ENCODE data around the gene RAB7A. TPM values are rescaled to one million over a fixed set of nuclear protein-coding genes. Genes with fewer than 3 reads are reported as not detected.
A peak's percentile ranks its signal among the peaks of the same experiment; 100 is the strongest.
"Not testable (repeated sequence)": the region's sequence is repeated elsewhere in the genome, so short reads cannot be mapped to it uniquely, and the experiment has no call there.

Gene RAB7A
- total and polyA plus RNA-seq, 12 donors: 76.7 to 446 (median 133) TPM

- no peak for DNase-seq
- intact Hi-C loops (cut with DNase I): no loop called here
- Histone ChIP-seq H3K4me3 (peak overlapping the region in 1 of 4 donors; percentile 91), H3K27ac (peak overlapping the region in 4 of 5 donors; percentile 98 to 99 (median 98)), H3K4me1 (replicated peaks in 1 of 2) (peaks cover 18 to 34% of the 10 kb centered on the region in 2 donors), H3K36me3 (replicated peaks in 1 of 2) (no peaks in the 10 kb centered on the region), H3K27me3 (no peaks in the 10 kb centered on the region), H3K9me3 (replicated peaks in 1 of 3) (no peaks in the 10 kb centered on the region)
- 48 to 55% (median 48%) methylated on average over 7 of the region's 7 CpGs for WGBS, 4 donors
- TF ChIP-seq CTCF (IDR thresholded peaks at IDR 0.05) (no peak), POLR2A (IDR thresholded peaks at IDR 0.05) (no peak)
Observed at GRCh38 chr3:128725547-128726022, 398 bp upstream of the RAB7A start.

GRCh38 chr3:128727059-128727458 lies 1.1 kb downstream of the RAB7A start:
- H3K27ac ChIP-seq: peak overlapping the region in 4 of 5 donors; percentile 98 to 99 (median 98)
- peaks cover 18 to 46% of the 10 kb centered on the region in 2 donors for H3K4me1 ChIP-seq (replicated peaks in 1 of 2)
- intact Hi-C loops (cut with DNase I): no loop called here
- H3K36me3 ChIP-seq (replicated peaks in 1 of 2): no peaks in the 10 kb centered on the region
- no peaks in the 10 kb centered on the region for H3K27me3 ChIP-seq
- no peak for DNase-seq
- peak overlapping the region in 3 of 4 donors; percentile 91 to 97 (median 94) for H3K4me3 ChIP-seq
- H3K9me3 ChIP-seq (replicated peaks in 1 of 3): no peaks in the 10 kb centered on the region
- 13 to 18% (median 15%) methylated on average over 4 of the region's 4 CpGs for WGBS, 4 donors
- TF ChIP-seq POLR2A (IDR thresholded peaks at IDR 0.05): no peak
- no peak for TF ChIP-seq CTCF (IDR thresholded peaks at IDR 0.05)

GRCh38 chr3:128727485-128727884 lies 1.5 kb downstream of the RAB7A start:
- Histone ChIP-seq H3K27me3 (no peaks in the 10 kb centered on the region), H3K4me1 (replicated peaks in 1 of 2) (peaks cover 18 to 49% of the 10 kb centered on the region in 2 donors), H3K27ac (peak overlapping the region in 3 of 5 donors; percentile 98 to 99 (median 99)), H3K4me3 (peak overlapping the region in 2 of 4 donors; percentile 91 to 97), H3K9me3 (replicated peaks in 1 of 3) (no peaks in the 10 kb centered on the region), H3K36me3 (replicated peaks in 1 of 2) (no peaks in the 10 kb centered on the region)
- TF ChIP-seq POLR2A (IDR thresholded peaks at IDR 0.05) (no peak), CTCF (IDR thresholded peaks at IDR 0.05) (no peak)
- no peak for DNase-seq
- intact Hi-C loops (cut with DNase I): no loop called here
- WGBS, 4 donors: 22 to 54% (median 33%) methylated on average over 6 of the region's 6 CpGs

GRCh38 chr3:128727996-128728395 lies 2.0 kb downstream of the RAB7A start:
- 28 to 44% (median 36%) methylated on average over 2 of the region's 2 CpGs for WGBS, 4 donors
- Histone ChIP-seq H3K27ac (peak overlapping the region in 3 of 5 donors; percentile 98 to 99 (median 99)), H3K4me1 (replicated peaks in 1 of 2) (peaks cover 18 to 54% of the 10 kb centered on the region in 2 donors), H3K36me3 (replicated peaks in 1 of 2) (no peaks in the 10 kb centered on the region), H3K9me3 (replicated peaks in 1 of 3) (no peaks in the 10 kb centered on the region), H3K4me3 (peak overlapping the region in 1 of 4 donors; percentile 91), H3K27me3 (no peaks in the 10 kb centered on the region)
- no peak for TF ChIP-seq CTCF (IDR thresholded peaks at IDR 0.05)
- TF ChIP-seq POLR2A (IDR thresholded peaks at IDR 0.05): no peak
- DNase-seq: no peak
- intact Hi-C loops (cut with DNase I): no loop called here

GRCh38 chr3:128728521-128728920 lies 2.5 kb downstream of the RAB7A start:
- H3K27me3 ChIP-seq; H3K9me3 ChIP-seq (replicated peaks in 1 of 3); DNase-seq; intact Hi-C loops (cut with DNase I); H3K36me3 ChIP-seq (replicated peaks in 1 of 2); H3K4me3 ChIP-seq: not testable (repeated sequence)
- peaks cover 23 to 59% of the 10 kb centered on the region in 2 donors for H3K4me1 ChIP-seq (replicated peaks in 1 of 2)
- H3K27ac ChIP-seq: peak overlapping the region in 2 of 5 donors; percentile 11 to 99
- 90 to 93% (median 90%) methylated on average over 11 to 13 of the region's 13 CpGs for WGBS, 4 donors
